Prostate gland (tissue), 2 donors: Measurements from ENCODE around the gene RGS11.

Source experiments
- CTCF ChIP-seq, 4 experiments: fragments of 200-600 bp in 2 of 4; fragments of 450-650 bp in 2 of 4; sonication (generic) in 2 of 4; IDR thresholded peaks; 1 replicate in 3 of 4; 2 replicates in 1 of 4; pipeline ENCODE4 v1.5.1; 2016 to 2019; ENCODE audit warnings: antibody characterized with exemption in 4 of 4, mild to moderate bottlenecking in 2 of 4, moderate library complexity in 2 of 4
- POLR2A ChIP-seq: fragments of 450-650 bp; IDR thresholded peaks from one replicate; pipeline ENCODE4 v1.6.1; 2016; ENCODE audit warnings: antibody characterized with exemption, mild to moderate bottlenecking

GRCh38 chr16:285146-286055 lies 9.7 kb upstream of the RGS11 start:
- TF ChIP-seq POLR2A (no peak), CTCF (IDR thresholded peaks at IDR 0.05) (no peak)
